Measurements from ENCODE around the gene CACNA2D4.

The CACNA2D4 gene

GRCh38 chr12:1800401-1801302 lies 117.8 kb downstream of the CACNA2D4 start:
- DNase-seq (ENCODE audit: low read depth), result no peak

GRCh38 chr12:1799882-1800400 lies 118.5 kb downstream of the CACNA2D4 start:
- DNase-seq (ENCODE audit: low read depth), result no peak

GRCh38 chr12:1799051-1799881 lies 119.2 kb downstream of the CACNA2D4 start:
- no peak for DNase-seq (ENCODE audit: low read depth)

GRCh38 chr12:1798641-1799020 lies 119.8 kb downstream of the CACNA2D4 start:
- no peak for DNase-seq (ENCODE audit: low read depth)

- DNase-seq (ENCODE audit: low read depth), result no peak
Measured at GRCh38 chr12:1797991-1798640, 120.3 kb downstream of the CACNA2D4 start.

- no peak for DNase-seq (ENCODE audit: low read depth)
Measured at GRCh38 chr12:1797011-1797901, 121.2 kb downstream of the CACNA2D4 start.

GRCh38 chr12:1796515-1797010 lies 121.9 kb downstream of the CACNA2D4 start:
- no peak for DNase-seq (ENCODE audit: low read depth)

- peak; percentile 88 for DNase-seq (ENCODE audit: low read depth)
Measured at GRCh38 chr12:1795785-1796514, 122.5 kb downstream of the CACNA2D4 start.

- DNase-seq (ENCODE audit: low read depth), result no peak
Measured at GRCh38 chr12:1795221-1795784, 123.1 kb downstream of the CACNA2D4 start.

GRCh38 chr12:1794440-1795090 lies 123.9 kb downstream of the CACNA2D4 start:
- DNase-seq (ENCODE audit: low read depth), result no peak

- DNase-seq (ENCODE audit: low read depth), result no peak
Measured at GRCh38 chr12:1793426-1794210, 124.8 kb downstream of the CACNA2D4 start.

- no peak for DNase-seq (ENCODE audit: low read depth)
Measured at GRCh38 chr12:1792406-1792805, 126.0 kb downstream of the CACNA2D4 start.

GRCh38 chr12:1791104-1791841 lies 127.2 kb downstream of the CACNA2D4 start:
- DNase-seq (ENCODE audit: low read depth), result peak; percentile 40

GRCh38 chr12:1790444-1790843 lies 128.0 kb downstream of the CACNA2D4 start:
- DNase-seq (ENCODE audit: low read depth), result no peak

GRCh38 chr12:1787714-1788113 lies 130.7 kb downstream of the CACNA2D4 start:
- no peak for DNase-seq (ENCODE audit: low read depth)

GRCh38 chr12:1782215-1782614 lies 136.2 kb downstream of the CACNA2D4 start:
- no peak for DNase-seq (ENCODE audit: low read depth)

GRCh38 chr12:1781772-1782171 lies 136.7 kb downstream of the CACNA2D4 start:
- DNase-seq (ENCODE audit: low read depth), result no peak

- no peak for DNase-seq (ENCODE audit: low read depth)
Measured at GRCh38 chr12:1779783-1780182, 138.7 kb downstream of the CACNA2D4 start.

Measured in stimulated activated CD8-positive, alpha-beta memory T cell treated with anti-CD3 and anti-CD28 coated beads, Interleukin-12 subunit alpha, Interleukin-12 subunit beta, amount 100 ng/mL, for 4 hours (primary cell).